HG02642 (cell line): Measurements from ENCODE around the gene HOXA3.

Experiments used
- ATAC-seq: cut with Tn5 transposase; IDR thresholded peaks from one replicate; pipeline ENCODE4 v1.9.1; 2021; ENCODE audit warnings: mild to moderate bottlenecking; ENCODE audit not compliant: unreplicated experiment, poor library complexity

Gene HOXA3

GRCh38 chr7:27179503-27180430 is 27.4 kb upstream of the HOXA3 start:
- ATAC-seq: no peak

- ATAC-seq: no peak
These were observed 26.6 kb upstream of the HOXA3 start for GRCh38 chr7:27179030-27179429.

- no peak for ATAC-seq
These were observed 26.0 kb upstream of the HOXA3 start for GRCh38 chr7:27178366-27178765.

- no peak for ATAC-seq
These were observed 25.5 kb upstream of the HOXA3 start for GRCh38 chr7:27177795-27178320.

- ATAC-seq: no peak
These were observed 24.8 kb upstream of the HOXA3 start for GRCh38 chr7:27176962-27177794.

- no peak for ATAC-seq
These were observed 24.1 kb upstream of the HOXA3 start for GRCh38 chr7:27176524-27176845.

- ATAC-seq: no peak
These were observed 23.5 kb upstream of the HOXA3 start for GRCh38 chr7:27175626-27176523.

GRCh38 chr7:27174874-27175625 is 22.7 kb upstream of the HOXA3 start:
- no peak for ATAC-seq

GRCh38 chr7:27173956-27174873 is 21.8 kb upstream of the HOXA3 start, which contains the start of gene HOXA10:
Gene HOXA10, minus strand, starts transcription at chr7:27174320. Its CDS starts 14 bp downstream, at chr7:27174306.
- no peak for ATAC-seq

- no peak for ATAC-seq
These were observed 21.1 kb upstream of the HOXA3 start for GRCh38 chr7:27173511-27173955.

GRCh38 chr7:27172823-27173510 is 20.6 kb upstream of the HOXA3 start:
- ATAC-seq: no peak

GRCh38 chr7:27172315-27172774 is 20.0 kb upstream of the HOXA3 start:
- ATAC-seq: no peak

- ATAC-seq: no peak
These were observed 19.4 kb upstream of the HOXA3 start for GRCh38 chr7:27171637-27172314.

GRCh38 chr7:27171325-27171636 is 18.9 kb upstream of the HOXA3 start:
- ATAC-seq: no peak

GRCh38 chr7:27170426-27171324 is 18.3 kb upstream of the HOXA3 start:
- ATAC-seq: no peak
